Esophagus squamous epithelium (tissue), 4 donors: ENCODE results near the gene GTF3C6.
"Not testable (repeated sequence)": the region's sequence is repeated elsewhere in the genome, so short reads cannot be mapped to it uniquely, and the experiment has no call there.

ENCODE experiments used
- POLR2A ChIP-seq, 4 donors: fragments of 450-650 bp; IDR thresholded peaks; one replicate each; pipeline ENCODE4 v1.6.1; 2017; ENCODE audit warnings: antibody characterized with exemption in 4 of 4, mild to moderate bottlenecking in 4 of 4, moderate library complexity in 3 of 4
- TF ChIP-seq, protein P1 (sequence below), 6 experiments: fragments of 450-650 bp in 4 of 6; fragments of 200-600 bp in 2 of 6; sonication (generic) in 2 of 6; IDR thresholded peaks; one replicate each; pipeline ENCODE4 v1.5.1; 2016 to 2019; ENCODE audit warnings: antibody characterized with exemption in 6 of 6, mild to moderate bottlenecking in 4 of 6, moderate library complexity in 4 of 6

DNA sequence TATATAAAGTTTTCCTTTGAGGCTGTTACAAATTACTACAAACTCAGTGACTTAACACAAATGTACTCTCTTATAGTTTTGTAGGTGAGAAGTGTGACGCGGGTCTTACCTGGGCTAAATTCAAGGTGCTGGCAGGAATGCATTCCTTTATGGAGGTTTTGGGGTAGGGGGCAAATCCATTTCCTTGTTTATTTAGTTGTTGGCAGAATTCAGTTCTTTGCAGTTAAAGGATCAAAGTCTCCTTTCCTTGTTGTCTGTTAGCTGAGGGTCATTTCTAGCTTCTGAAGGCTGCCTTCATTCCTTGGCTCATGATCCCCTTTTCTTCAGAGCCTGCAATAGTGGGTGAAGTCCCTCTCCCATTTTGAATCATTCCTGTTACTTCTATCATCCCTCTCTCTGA, 10.2 kb downstream of the GTF3C6 start:
- TF ChIP-seq, protein P1, sequence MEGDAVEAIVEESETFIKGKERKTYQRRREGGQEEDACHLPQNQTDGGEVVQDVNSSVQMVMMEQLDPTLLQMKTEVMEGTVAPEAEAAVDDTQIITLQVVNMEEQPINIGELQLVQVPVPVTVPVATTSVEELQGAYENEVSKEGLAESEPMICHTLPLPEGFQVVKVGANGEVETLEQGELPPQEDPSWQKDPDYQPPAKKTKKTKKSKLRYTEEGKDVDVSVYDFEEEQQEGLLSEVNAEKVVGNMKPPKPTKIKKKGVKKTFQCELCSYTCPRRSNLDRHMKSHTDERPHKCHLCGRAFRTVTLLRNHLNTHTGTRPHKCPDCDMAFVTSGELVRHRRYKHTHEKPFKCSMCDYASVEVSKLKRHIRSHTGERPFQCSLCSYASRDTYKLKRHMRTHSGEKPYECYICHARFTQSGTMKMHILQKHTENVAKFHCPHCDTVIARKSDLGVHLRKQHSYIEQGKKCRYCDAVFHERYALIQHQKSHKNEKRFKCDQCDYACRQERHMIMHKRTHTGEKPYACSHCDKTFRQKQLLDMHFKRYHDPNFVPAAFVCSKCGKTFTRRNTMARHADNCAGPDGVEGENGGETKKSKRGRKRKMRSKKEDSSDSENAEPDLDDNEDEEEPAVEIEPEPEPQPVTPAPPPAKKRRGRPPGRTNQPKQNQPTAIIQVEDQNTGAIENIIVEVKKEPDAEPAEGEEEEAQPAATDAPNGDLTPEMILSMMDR (IDR thresholded peaks at IDR 0.05), result not testable (repeated sequence)
- TF ChIP-seq POLR2A (IDR thresholded peaks at IDR 0.05), result not testable (repeated sequence)
